Endothelial cell of umbilical vein (primary cell): Measurements from ENCODE around the gene ATP12A. TPM values are rescaled to one million over a fixed set of nuclear protein-coding genes. Genes with fewer than 3 reads are reported as not detected.

ENCODE experiments used
- BruUV-seq: library from RNA; stranded (reverse); fragments of 400-500 nt; replicated peaks from 2 replicates; lab custom pipeline; 2021; lab: Mats Ljungman, UMichigan
- CTCF ChIA-PET: fragments of 300-600, 350-600 bp; sonication (Branson Sonifier 250); formaldehyde crosslinking; loops from one replicate; lab custom pipeline; 2021; ENCODE audit warnings: antibody characterized with exemption, inconsistent platforms; lab: Charles Lee
- POLR2A ChIA-PET: fragments of 300-600, 350-600 bp; sonication (Branson Sonifier 250); formaldehyde crosslinking; loops from one replicate; lab custom pipeline; 2021; ENCODE audit warnings: antibody characterized with exemption, inconsistent platforms; lab: Charles Lee
- DNase-seq: peaks from one replicate; pipeline ENCODE4 v3.0.0-alpha.2; 2011; ENCODE audit warnings: low read depth, low spot score
- FAIRE-seq: peaks from 2 replicates; lab custom pipeline; 2011; peaks lifted over from hg19 to GRCh38; lab: Jason Lieb, UNC
- H2AFZ ChIP-seq: 2 replicates; pipeline ENCODE4 v1.6.0; 2012; ENCODE audit warnings: low read depth, low read length, control low read depth, inconsistent platforms
- H3K27ac ChIP-seq: 2 replicates; pipeline ENCODE4 v1.5.1; 2011; ENCODE audit warnings: low read depth, mild to moderate bottlenecking, control low read depth, low read length, moderate library complexity; ENCODE audit not compliant: insufficient read depth
- H3K27me3 ChIP-seq, 2 experiments: 2 replicates each; pipeline versions ENCODE4 v1.6.0 to v1.6.1; 2011; ENCODE audit warnings: low read length in 2 of 2, mixed read lengths in 1 of 2; ENCODE audit not compliant: control insufficient read depth in 2 of 2, insufficient read depth in 2 of 2
- H3K36me3 ChIP-seq, 2 experiments: 2 replicates in 1 of 2; 3 replicates in 1 of 2; pipeline ENCODE4 v1.5.1; 2011; ENCODE audit warnings: low read length in 2 of 2, mild to moderate bottlenecking in 1 of 2, moderate library complexity in 1 of 2; ENCODE audit not compliant: control insufficient read depth in 2 of 2, insufficient read depth in 2 of 2; ENCODE audit errors: extremely low read depth in 1 of 2
- H3K4me1 ChIP-seq: 3 replicates; pipeline ENCODE4 v1.5.1; 2011; ENCODE audit warnings: mild to moderate bottlenecking, low read length; ENCODE audit not compliant: control insufficient read depth, insufficient read depth; ENCODE audit errors: extremely low read depth
- H3K4me2 ChIP-seq: 2 replicates; pipeline ENCODE4 v1.6.1; 2011; ENCODE audit warnings: low read length, control low read depth, mixed read lengths; ENCODE audit not compliant: insufficient read depth
- H3K4me3 ChIP-seq, 3 experiments: fragments of 200-600 bp in 1 of 3; sonication (generic), shearing (Covaris generic) in 1 of 3; replicated peaks in 1 of 3; 2 replicates each; pipeline ENCODE4 v1.5.1; 2011 to 2016; ENCODE audit warnings: control low read depth in 3 of 3, low read length in 3 of 3, mild to moderate bottlenecking in 2 of 3, inconsistent platforms in 1 of 3, low read depth in 1 of 3, moderate library complexity in 1 of 3; ENCODE audit not compliant: insufficient read depth in 1 of 3
- H3K79me2 ChIP-seq: 2 replicates; pipeline ENCODE4 v1.6.0; 2012; ENCODE audit warnings: low read length, inconsistent platforms; ENCODE audit not compliant: control insufficient read depth, insufficient read depth
- H3K9ac ChIP-seq: replicated peaks from 2 replicates; pipeline ENCODE3; 2011; ENCODE audit warnings: low read length, control low read depth; ENCODE audit not compliant: insufficient read depth; ENCODE audit errors: extremely low read depth
- H3K9me1 ChIP-seq: replicated peaks from 3 replicates; pipeline ENCODE4 v1.6.0; 2011; ENCODE audit warnings: mild to moderate bottlenecking, low read length; ENCODE audit not compliant: control insufficient read depth, insufficient read depth; ENCODE audit errors: extremely low read depth
- H3K9me3 ChIP-seq: replicated peaks from 2 replicates; pipeline ENCODE4 v1.5.1; 2012; ENCODE audit warnings: low read length, inconsistent platforms; ENCODE audit not compliant: control insufficient read depth, insufficient read depth
- H4K20me1 ChIP-seq: replicated peaks from 2 replicates; pipeline ENCODE3; 2011; ENCODE audit warnings: mild to moderate bottlenecking, low read length; ENCODE audit not compliant: control insufficient read depth, insufficient read depth; ENCODE audit errors: extremely low read depth
- EZH2 ChIP-seq: IDR thresholded peaks from 2 replicates; pipeline ENCODE4 v1.6.1; 2012; ENCODE audit warnings: borderline replicate concordance, low read depth, mild to moderate bottlenecking, moderate library complexity, low read length, inconsistent platforms; ENCODE audit not compliant: severe bottlenecking
- FOS ChIP-seq: IDR thresholded peaks from 2 replicates; pipeline ENCODE4 v1.6.1; 2011; ENCODE audit warnings: mild to moderate bottlenecking, low read length, moderate library complexity, borderline replicate concordance; ENCODE audit not compliant: insufficient read depth
- GATA2 ChIP-seq: IDR thresholded peaks from 2 replicates; pipeline ENCODE4 v1.7.0; 2011; ENCODE audit warnings: low read depth, mild to moderate bottlenecking, moderate library complexity, mixed read lengths, low read length; ENCODE audit not compliant: insufficient read length, insufficient read depth
- JUN ChIP-seq: IDR thresholded peaks from 2 replicates; pipeline ENCODE4 v1.6.1; 2011; ENCODE audit warnings: borderline replicate concordance, low read depth; ENCODE audit not compliant: insufficient read length, insufficient read depth
- MYC ChIP-seq: IDR thresholded peaks from one replicate; pipeline ENCODE4 v1.6.1; 2011; ENCODE audit warnings: mild to moderate bottlenecking, low read depth, low read length
- POLR2A ChIP-seq: IDR thresholded peaks from 2 replicates; pipeline ENCODE4 v1.6.1; 2012; ENCODE audit warnings: low read depth, mild to moderate bottlenecking, control low read depth, low read length
- POLR2AphosphoS5 ChIP-seq: IDR thresholded peaks from 2 replicates; pipeline ENCODE4 v1.6.1; 2012; ENCODE audit warnings: low read depth, mild to moderate bottlenecking, control low read depth, low read length, moderate library complexity; ENCODE audit not compliant: insufficient read depth
- dilution Hi-C: fragments of 300-500 bp; cut with MboI; formaldehyde crosslinking; loops from one replicate; pipeline ENCODE4 v1.15.0; 2019; ENCODE audit warnings: low sequenced_read_pairs; ENCODE audit not compliant: extremely low pct_ligation_motif_present
- intact Hi-C: fragments of 100-400 bp; cut with micrococcal nuclease; formaldehyde crosslinking; loops from one replicate; pipeline ENCODE4 v1.10.0; 2022
- polyA plus RNA-seq, 4 experiments: library from polyadenylated mRNA; depleted of rRNA in 3 of 4; stranded (reverse) in 3 of 4; unstranded in 1 of 4; fragments of >200 nt; gene quantifications; 2 replicates each; pipeline versions ENCODE4 v1.2.1 to v1.2.3, GENCODE V29; 2011 to 2012; ENCODE audit warnings: missing spikeins in 1 of 4
- total RNA-seq: library from RNA; stranded (reverse); gene quantifications from 2 replicates; pipeline ENCODE4 v1.2.3, GENCODE V29; 2021
- TF ChIP-seq, protein P1 (sequence below): IDR thresholded peaks from 2 replicates; pipeline ENCODE4 v1.6.1; 2011; ENCODE audit not compliant: insufficient read depth, insufficient read length
- TF ChIP-seq, protein P2 (sequence below), 2 donors: IDR thresholded peaks; 1 replicate in 1 of 2; 2 replicates in 1 of 2; pipeline ENCODE4 v1.5.1; 2011; ENCODE audit warnings: low read length in 2 of 2, mild to moderate bottlenecking in 2 of 2, moderate library complexity in 2 of 2, control low read depth in 1 of 2, inconsistent platforms in 1 of 2, low read depth in 1 of 2; ENCODE audit not compliant: insufficient read depth in 1 of 2; ENCODE audit errors: extremely low read depth in 1 of 2

ATP12A gene
- total and polyA plus RNA-seq, 2 donors (not counting 3 experiments of a cell fraction or from before 2014, with no cell fraction given) = not detected

DNA sequence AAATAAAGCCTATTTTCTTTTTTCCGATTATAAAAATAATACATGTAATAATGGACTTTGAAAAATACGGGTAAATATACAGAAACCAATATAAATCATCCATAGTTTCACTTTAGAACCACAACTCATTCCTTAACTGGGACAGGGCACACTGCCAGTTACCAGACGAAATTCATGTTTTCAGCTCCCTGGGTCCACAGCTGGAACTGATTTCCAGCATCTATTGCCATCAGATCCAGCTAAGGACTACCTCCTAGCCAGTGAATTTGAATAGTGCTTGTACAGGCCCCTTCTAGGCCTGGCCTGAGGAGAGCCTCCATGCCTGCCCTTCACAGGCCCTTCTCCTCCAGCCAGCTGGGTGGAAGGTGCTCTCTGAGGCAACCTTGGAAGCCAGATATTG is 30.0 kb upstream of the ATP12A start:
- intact Hi-C loops (no loop called here), dilution Hi-C loops (no loop called here)
- ChIA-PET CTCF (no interaction called here), POLR2A (no interaction called here)
- DNase-seq = no peak
- TF ChIP-seq, protein P1, sequence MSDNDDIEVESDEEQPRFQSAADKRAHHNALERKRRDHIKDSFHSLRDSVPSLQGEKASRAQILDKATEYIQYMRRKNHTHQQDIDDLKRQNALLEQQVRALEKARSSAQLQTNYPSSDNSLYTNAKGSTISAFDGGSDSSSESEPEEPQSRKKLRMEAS = no peak
- TF ChIP-seq POLR2A (no peak), FOS (no peak), MYC (no peak), JUN (no peak), POLR2AphosphoS5 (no peak), EZH2 (no peak), GATA2 (no peak)
- TF ChIP-seq, protein P2, sequence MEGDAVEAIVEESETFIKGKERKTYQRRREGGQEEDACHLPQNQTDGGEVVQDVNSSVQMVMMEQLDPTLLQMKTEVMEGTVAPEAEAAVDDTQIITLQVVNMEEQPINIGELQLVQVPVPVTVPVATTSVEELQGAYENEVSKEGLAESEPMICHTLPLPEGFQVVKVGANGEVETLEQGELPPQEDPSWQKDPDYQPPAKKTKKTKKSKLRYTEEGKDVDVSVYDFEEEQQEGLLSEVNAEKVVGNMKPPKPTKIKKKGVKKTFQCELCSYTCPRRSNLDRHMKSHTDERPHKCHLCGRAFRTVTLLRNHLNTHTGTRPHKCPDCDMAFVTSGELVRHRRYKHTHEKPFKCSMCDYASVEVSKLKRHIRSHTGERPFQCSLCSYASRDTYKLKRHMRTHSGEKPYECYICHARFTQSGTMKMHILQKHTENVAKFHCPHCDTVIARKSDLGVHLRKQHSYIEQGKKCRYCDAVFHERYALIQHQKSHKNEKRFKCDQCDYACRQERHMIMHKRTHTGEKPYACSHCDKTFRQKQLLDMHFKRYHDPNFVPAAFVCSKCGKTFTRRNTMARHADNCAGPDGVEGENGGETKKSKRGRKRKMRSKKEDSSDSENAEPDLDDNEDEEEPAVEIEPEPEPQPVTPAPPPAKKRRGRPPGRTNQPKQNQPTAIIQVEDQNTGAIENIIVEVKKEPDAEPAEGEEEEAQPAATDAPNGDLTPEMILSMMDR (IDR thresholded peaks at IDR 0.05; ENCODE audit: extremely low read depth in 1 of 2, insufficient read depth in 1 of 2, low read depth in 1 of 2, low read length in 2 of 2) = no peak
- H3K27ac ChIP-seq = no peak overlapping the region
- no peaks in the 10 kb centered on the region for H3K4me1 ChIP-seq
- BruUV-seq = no TSS peak
- no peaks in the 10 kb centered on the region for H3K79me2 ChIP-seq
- H3K36me3 ChIP-seq = no peaks in the 10 kb centered on the region
- FAIRE-seq = no peak
- H3K9me3 ChIP-seq = no peaks in the 10 kb centered on the region
- no peaks in the 10 kb centered on the region for H3K27me3 ChIP-seq
- H3K9me1 ChIP-seq = no peaks in the 10 kb centered on the region
- no peak overlapping the region for H3K4me2 ChIP-seq
- no peak overlapping the region for H3K9ac ChIP-seq
- no peak overlapping the region for H3K4me3 ChIP-seq
- H2AFZ ChIP-seq = no peak overlapping the region
- no peaks in the 10 kb centered on the region for H4K20me1 ChIP-seq
